Liver (tissue), 9 donors: ENCODE results near the gene MTCH1. TPM values are rescaled to one million over a fixed set of nuclear protein-coding genes. Genes with fewer than 3 reads are reported as not detected.

ENCODE experiments used
- DNase-seq: peaks from one replicate; pipeline ENCODE4 v3.0.0-alpha.2; 2017; ENCODE audit warnings: low spot score
- H3K27ac ChIP-seq, 2 donors: one replicate each; pipeline ENCODE4 v1.7.0; 2013; ENCODE audit warnings: inconsistent platforms in 2 of 2, low read length in 2 of 2, control low read depth in 1 of 2, low read depth in 1 of 2, mild to moderate bottlenecking in 1 of 2
- H3K27me3 ChIP-seq, 4 donors: one replicate each; pipeline versions ENCODE4 v1.6.1 to v1.7.0; 2013; ENCODE audit warnings: low read length in 3 of 4, inconsistent platforms in 1 of 4, mild to moderate bottlenecking in 1 of 4, moderate library complexity in 1 of 4; ENCODE audit not compliant: control insufficient read depth in 4 of 4, insufficient read depth in 4 of 4
- H3K36me3 ChIP-seq, 4 donors: one replicate each; pipeline versions ENCODE4 v1.6.1 to v1.7.0; 2013; ENCODE audit warnings: low read length in 3 of 4, mild to moderate bottlenecking in 3 of 4, low read depth in 1 of 4, moderate library complexity in 1 of 4; ENCODE audit not compliant: control insufficient read depth in 4 of 4, insufficient read depth in 3 of 4
- H3K4me1 ChIP-seq, 4 donors: one replicate each; pipeline versions ENCODE4 v1.6.1 to v1.7.0; 2013; ENCODE audit warnings: low read length in 3 of 4, mild to moderate bottlenecking in 3 of 4, moderate library complexity in 1 of 4; ENCODE audit not compliant: control insufficient read depth in 4 of 4, insufficient read depth in 4 of 4
- H3K4me3 ChIP-seq, 3 donors: one replicate each; pipeline versions ENCODE4 v1.6.1 to v1.7.0; 2013; ENCODE audit warnings: low read length in 3 of 3, control low read depth in 1 of 3, low read depth in 1 of 3, mild to moderate bottlenecking in 1 of 3
- H3K9ac ChIP-seq, 2 donors: one replicate each; pipeline ENCODE4 v1.7.0; 2013; ENCODE audit warnings: low read length in 2 of 2, mild to moderate bottlenecking in 2 of 2, moderate library complexity in 2 of 2, control low read depth in 1 of 2, low read depth in 1 of 2
- H3K9me3 ChIP-seq, 4 donors: one replicate each; pipeline versions ENCODE4 v1.6.1 to v1.7.0; 2013; ENCODE audit warnings: low read length in 3 of 4; ENCODE audit not compliant: control insufficient read depth in 4 of 4
- ATF3 ChIP-seq: IDR thresholded peaks from 2 replicates; pipeline ENCODE4 v1.6.1; 2016; ENCODE audit warnings: antibody characterized with exemption
- CTCF ChIP-seq: fragments of 150-350 bp; IDR thresholded peaks from 2 replicates; pipeline ENCODE4 v1.5.1; 2017; ENCODE audit warnings: improper control_type of control experiment, low read depth, low read length; ENCODE audit not compliant: missing input control
- EGR1 ChIP-seq, 2 donors: IDR thresholded peaks; 2 replicates each; pipeline ENCODE4 v1.6.1; 2016 to 2018; ENCODE audit warnings: antibody characterized with exemption in 2 of 2, low read depth in 2 of 2
- FOXA1 ChIP-seq: IDR thresholded peaks from 2 replicates; pipeline ENCODE4 v1.6.1; 2016; ENCODE audit warnings: antibody characterized with exemption
- FOXA2 ChIP-seq: IDR thresholded peaks from 2 replicates; pipeline ENCODE4 v1.6.1; 2016; ENCODE audit warnings: antibody characterized with exemption
- GABPA ChIP-seq, 2 donors: IDR thresholded peaks in 1 of 2; conservative IDR thresholded peaks in 1 of 2; 2 replicates each; pipeline ENCODE4 v1.6.1; 2016; ENCODE audit warnings: antibody characterized with exemption in 2 of 2, mild to moderate bottlenecking in 1 of 2, moderate library complexity in 1 of 2
- HNF4A ChIP-seq, 2 donors: conservative IDR thresholded peaks; 2 replicates each; pipeline ENCODE4 v1.6.1; 2016; ENCODE audit warnings: antibody characterized with exemption in 2 of 2, mild to moderate bottlenecking in 2 of 2
- HNF4G ChIP-seq: IDR thresholded peaks from 2 replicates; pipeline ENCODE4 v1.6.1; 2016; ENCODE audit warnings: antibody characterized with exemption
- JUND ChIP-seq, 2 donors: IDR thresholded peaks; 2 replicates each; pipeline ENCODE4 v1.6.1; 2016; ENCODE audit warnings: antibody characterized with exemption in 2 of 2
- MAX ChIP-seq: IDR thresholded peaks from 2 replicates; pipeline ENCODE4 v1.6.1; 2016; ENCODE audit warnings: antibody characterized with exemption
- NR2F2 ChIP-seq: IDR thresholded peaks from 2 replicates; pipeline ENCODE4 v1.6.1; 2016; ENCODE audit warnings: antibody characterized with exemption
- RAD21 ChIP-seq, 2 donors: IDR thresholded peaks; 2 replicates each; pipeline ENCODE4 v1.6.1; 2016; ENCODE audit warnings: antibody characterized with exemption in 2 of 2, mild to moderate bottlenecking in 2 of 2
- REST ChIP-seq: IDR thresholded peaks from 2 replicates; pipeline ENCODE4 v1.6.1; 2016; ENCODE audit warnings: antibody characterized with exemption, mild to moderate bottlenecking
- RXRA ChIP-seq, 2 donors: IDR thresholded peaks; 2 replicates each; pipeline ENCODE4 v1.6.1; 2017 to 2018; ENCODE audit warnings: antibody characterized with exemption in 2 of 2, mild to moderate bottlenecking in 1 of 2
- SP1 ChIP-seq: IDR thresholded peaks from 2 replicates; pipeline ENCODE4 v1.6.1; 2018; ENCODE audit warnings: antibody characterized with exemption, mild to moderate bottlenecking
- TAF1 ChIP-seq: conservative IDR thresholded peaks from 2 replicates; pipeline ENCODE4 v1.6.1; 2016; ENCODE audit warnings: antibody characterized with exemption, mild to moderate bottlenecking
- YY1 ChIP-seq: IDR thresholded peaks from 2 replicates; pipeline ENCODE4 v1.6.1; 2016; ENCODE audit warnings: antibody characterized with exemption, mild to moderate bottlenecking
- ZBTB33 ChIP-seq: IDR thresholded peaks from 2 replicates; pipeline ENCODE4 v1.6.1; 2016; ENCODE audit warnings: antibody characterized with exemption
- WGBS: extraction: QIAGEN DNeasy Blood & Tissue Kit; methylation state at CpG from one replicate; pipeline ENCODE4 v1.1.7; 2013; 5-methylcytosine and 5-hydroxymethylcytosine counted together
- polyA plus RNA-seq, 2 donors: library from polyadenylated mRNA; stranded (reverse) in 1 of 2; unstranded in 1 of 2; fragments of 200-250 nt in 1 of 2; fragments of >200 nt in 1 of 2; fragmentation: Nextera tagmentation in 1 of 2; extraction: Ambion mirVana in 1 of 2; gene quantifications; one replicate each; pipeline versions ENCODE4 v1.2.1 to v1.2.3, GENCODE V29; 2013 to 2015
- total RNA-seq, 2 donors: library from RNA; depleted of rRNA; stranded (reverse); fragments of >200 nt; gene quantifications; one replicate each; pipeline ENCODE4 v1.2.3, GENCODE V29; 2014
- donor health status: healthy.
- donor health status: healthy.
- donor health status: healthy.
- donor health status: healthy.
- donor health status: healthy.

Gene MTCH1
- total and polyA plus RNA-seq, 4 donors = 61.5 to 79.6 (median 74.1) TPM

GRCh38 chr6:36955671-36956445, 30.1 kb downstream of the MTCH1 start:
- no peak overlapping the region for H3K27ac ChIP-seq
- H3K4me1 ChIP-seq = no peaks in the 10 kb centered on the region
- WGBS = 83% methylated on average over 9 of the region's 9 CpGs
- no peaks in the 10 kb centered on the region for H3K36me3 ChIP-seq
- no peak for TF ChIP-seq GABPA (IDR thresholded peaks at IDR 0.05 in 1 of 2, conservative IDR thresholded peaks at IDR 0.05 in 1 of 2)
- TF ChIP-seq RXRA (IDR thresholded peaks at IDR 0.05) = no peak
- no peak for TF ChIP-seq REST
- no peak for TF ChIP-seq EGR1 (IDR thresholded peaks at IDR 0.05; ENCODE audit: low read depth in 2 of 2)
- no peak for TF ChIP-seq JUND (IDR thresholded peaks at IDR 0.05)
- no peak for TF ChIP-seq ATF3
- TF ChIP-seq SP1 = no peak
- TF ChIP-seq FOXA1 = no peak
- no peak for TF ChIP-seq MAX
- no peak for TF ChIP-seq CTCF
- TF ChIP-seq RAD21 (IDR thresholded peaks at IDR 0.05) = no peak
- TF ChIP-seq YY1 = no peak
- no peak for TF ChIP-seq NR2F2
- TF ChIP-seq HNF4G = no peak
- TF ChIP-seq ZBTB33 = no peak
- no peak for TF ChIP-seq HNF4A (conservative IDR thresholded peaks at IDR 0.05)
- no peak for TF ChIP-seq TAF1
- TF ChIP-seq FOXA2 = no peak
- H3K9ac ChIP-seq = no peak overlapping the region
- no peak for DNase-seq
- H3K9me3 ChIP-seq = no peaks in the 10 kb centered on the region
- no peak overlapping the region for H3K4me3 ChIP-seq
- no peaks in the 10 kb centered on the region for H3K27me3 ChIP-seq
